OCI-LY3 (cell line): Measurements from ENCODE around the gene GNRHR.

Source experiments
- CTCF ChIP-seq: fragments of 200-600, 300-600 bp; sonication (generic); IDR thresholded peaks from 2 replicates; pipeline ENCODE4 v1.5.1; 2014; ENCODE audit warnings: antibody characterized with exemption, low read length, low read depth
- EZH2phosphoT487 ChIP-seq: fragments of 200-600 bp; shearing (Covaris generic); IDR thresholded peaks from 2 replicates; pipeline ENCODE4 v1.6.1; 2018; ENCODE audit warnings: antibody characterized with exemption, mixed run types, low read depth

DNA sequence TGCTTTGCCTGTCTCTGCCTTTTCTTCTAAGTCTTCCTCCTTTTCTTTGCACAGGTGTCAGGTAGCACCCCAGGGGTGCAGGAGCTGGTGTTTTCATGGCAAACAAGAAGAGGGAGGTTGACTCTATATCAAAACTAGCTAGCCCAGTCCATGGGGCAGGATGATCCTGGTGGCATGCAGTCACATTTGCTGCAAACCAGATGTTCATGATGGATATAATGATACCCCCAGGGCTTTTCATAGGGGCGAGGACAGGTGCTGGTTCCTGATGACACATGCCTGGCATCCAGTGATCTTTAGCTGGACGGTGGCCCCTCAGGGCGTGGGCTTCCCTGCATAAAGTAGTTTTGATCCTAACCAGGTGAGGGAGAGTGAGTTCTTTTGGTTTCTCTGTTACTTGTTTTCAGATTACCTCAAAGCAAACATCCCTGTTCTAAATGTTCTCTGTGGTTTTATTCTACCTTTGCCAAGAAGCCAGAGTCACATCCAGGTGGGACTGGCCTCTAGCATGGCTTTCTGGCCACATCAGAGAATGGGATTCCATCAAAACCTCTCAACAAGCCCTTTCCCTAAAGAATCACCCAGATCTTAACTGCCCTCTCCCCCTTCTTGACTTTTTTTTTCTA, 42.1 kb downstream of the GNRHR start:
- TF ChIP-seq EZH2phosphoT487 (no peak), CTCF (no peak)
